Fibroblast of skin of back (primary cell): ENCODE data around the gene HOMER1.

Source experiments
- DNase-seq: peaks from one replicate; pipeline ENCODE4 v3.0.0-alpha.2; 2013

HOMER1 gene

GRCh38 chr5:79488775-79489174, 25.2 kb downstream of the HOMER1 start:
- DNase-seq, result peak; percentile 37

- no peak for DNase-seq
These were observed 25.9 kb downstream of the HOMER1 start for GRCh38 chr5:79488058-79488457.

GRCh38 chr5:79487251-79487650, 26.7 kb downstream of the HOMER1 start:
- DNase-seq, result no peak

GRCh38 chr5:79486116-79486515, 27.8 kb downstream of the HOMER1 start:
- no peak for DNase-seq

GRCh38 chr5:79484731-79485130, 29.2 kb downstream of the HOMER1 start:
- DNase-seq, result no peak

GRCh38 chr5:79481574-79481973, 32.4 kb downstream of the HOMER1 start:
- DNase-seq, result no peak

- DNase-seq, result no peak
These were observed 32.9 kb downstream of the HOMER1 start for GRCh38 chr5:79480991-79481390.

- DNase-seq, result no peak
These were observed 38.8 kb downstream of the HOMER1 start for GRCh38 chr5:79475152-79475466.

GRCh38 chr5:79474367-79475151, 39.4 kb downstream of the HOMER1 start:
- no peak for DNase-seq

- DNase-seq, result no peak
These were observed 42.4 kb downstream of the HOMER1 start for GRCh38 chr5:79471556-79471955.

- peak; percentile 24 for DNase-seq
These were observed 49.1 kb downstream of the HOMER1 start for GRCh38 chr5:79464695-79465332.

- no peak for DNase-seq
These were observed 49.7 kb downstream of the HOMER1 start for GRCh38 chr5:79464278-79464677.

GRCh38 chr5:79459626-79460025, 54.3 kb downstream of the HOMER1 start:
- no peak for DNase-seq

GRCh38 chr5:79456890-79457583, 56.9 kb downstream of the HOMER1 start:
- DNase-seq, result no peak

GRCh38 chr5:79456400-79456799, 57.5 kb downstream of the HOMER1 start:
- DNase-seq, result no peak

GRCh38 chr5:79454043-79454442, 59.9 kb downstream of the HOMER1 start:
- DNase-seq, result no peak

- DNase-seq, result peak; percentile 77
These were observed 65.6 kb downstream of the HOMER1 start for GRCh38 chr5:79448336-79448735.

- peak; percentile 30 for DNase-seq
These were observed 77.1 kb downstream of the HOMER1 start for GRCh38 chr5:79436821-79437220.

- peak; percentile 70 for DNase-seq
These were observed 77.7 kb downstream of the HOMER1 start for GRCh38 chr5:79436224-79436623.

- no peak for DNase-seq
These were observed 83.7 kb downstream of the HOMER1 start for GRCh38 chr5:79430196-79430595.

GRCh38 chr5:79423296-79423695, 90.6 kb downstream of the HOMER1 start:
- DNase-seq, result peak; percentile 60

GRCh38 chr5:79420248-79420647, 93.7 kb downstream of the HOMER1 start:
- no peak for DNase-seq

- DNase-seq, result peak; percentile 40
These were observed 95.7 kb downstream of the HOMER1 start for GRCh38 chr5:79418276-79418675.

- no peak for DNase-seq
These were observed 96.4 kb downstream of the HOMER1 start for GRCh38 chr5:79417495-79417894.
